T follicular helper cell (primary cell): ENCODE data around the gene TMEM245.

Source experiments
- DNase-seq: peaks from one replicate; pipeline ENCODE4 v3.0.0-alpha.2; 2020; ENCODE audit warnings: low read depth

Gene TMEM245

GRCh38 chr9:109101202-109101595 is 18.5 kb downstream of the TMEM245 start:
- DNase-seq = no peak

GRCh38 chr9:109100543-109101201 is 19.1 kb downstream of the TMEM245 start:
- no peak for DNase-seq

- no peak for DNase-seq
Measured at GRCh38 chr9:109098960-109099308, 20.8 kb downstream of the TMEM245 start.

GRCh38 chr9:109098171-109098959 is 21.4 kb downstream of the TMEM245 start:
- DNase-seq = no peak

GRCh38 chr9:109097146-109097545 is 22.6 kb downstream of the TMEM245 start:
- no peak for DNase-seq

GRCh38 chr9:109095321-109095720 is 24.4 kb downstream of the TMEM245 start:
- no peak for DNase-seq

- no peak for DNase-seq
Measured at GRCh38 chr9:109094268-109094667, 25.5 kb downstream of the TMEM245 start.

GRCh38 chr9:109092587-109092986 is 27.2 kb downstream of the TMEM245 start:
- DNase-seq = no peak

GRCh38 chr9:109092051-109092580 is 27.6 kb downstream of the TMEM245 start:
- DNase-seq = no peak

- DNase-seq = no peak
Measured at GRCh38 chr9:109088221-109088620, 31.5 kb downstream of the TMEM245 start.

- no peak for DNase-seq
Measured at GRCh38 chr9:109087795-109088194, 32.0 kb downstream of the TMEM245 start.

GRCh38 chr9:109086221-109086620 is 33.5 kb downstream of the TMEM245 start:
- DNase-seq = no peak

GRCh38 chr9:109085510-109085909 is 34.2 kb downstream of the TMEM245 start:
- no peak for DNase-seq

GRCh38 chr9:109083813-109084405 is 35.8 kb downstream of the TMEM245 start:
- DNase-seq = no peak

GRCh38 chr9:109083141-109083540 is 36.6 kb downstream of the TMEM245 start:
- DNase-seq = no peak

GRCh38 chr9:109082091-109082620 is 37.6 kb downstream of the TMEM245 start:
- no peak for DNase-seq

GRCh38 chr9:109074236-109074889 is 45.4 kb downstream of the TMEM245 start:
- DNase-seq = no peak

GRCh38 chr9:109072821-109073435 is 46.8 kb downstream of the TMEM245 start:
- DNase-seq = no peak

- DNase-seq = no peak
Measured at GRCh38 chr9:109072133-109072692, 47.5 kb downstream of the TMEM245 start.

GRCh38 chr9:109068764-109069163 is 51.0 kb downstream of the TMEM245 start:
- DNase-seq = no peak

GRCh38 chr9:109064963-109065702 is 54.6 kb downstream of the TMEM245 start:
- DNase-seq = no peak
